A549 treated with ZK216348 at 1 μM for 4 hours (cell line): Measurements from ENCODE around the gene RHO. TPM values are rescaled to one million over a fixed set of nuclear protein-coding genes. Genes with fewer than 3 reads are reported as not detected.

Source experiments
- total RNA-seq: library from RNA; stranded (reverse); fragments of 200-300 nt; extraction: Qiagen RNA extraction; gene quantifications from 5 replicates; pipeline ENCODE4 v1.2.3, GENCODE V29; 2022; ENCODE audit warnings: low read depth

Gene RHO
- not detected in 5 replicates for total RNA-seq

DNA sequence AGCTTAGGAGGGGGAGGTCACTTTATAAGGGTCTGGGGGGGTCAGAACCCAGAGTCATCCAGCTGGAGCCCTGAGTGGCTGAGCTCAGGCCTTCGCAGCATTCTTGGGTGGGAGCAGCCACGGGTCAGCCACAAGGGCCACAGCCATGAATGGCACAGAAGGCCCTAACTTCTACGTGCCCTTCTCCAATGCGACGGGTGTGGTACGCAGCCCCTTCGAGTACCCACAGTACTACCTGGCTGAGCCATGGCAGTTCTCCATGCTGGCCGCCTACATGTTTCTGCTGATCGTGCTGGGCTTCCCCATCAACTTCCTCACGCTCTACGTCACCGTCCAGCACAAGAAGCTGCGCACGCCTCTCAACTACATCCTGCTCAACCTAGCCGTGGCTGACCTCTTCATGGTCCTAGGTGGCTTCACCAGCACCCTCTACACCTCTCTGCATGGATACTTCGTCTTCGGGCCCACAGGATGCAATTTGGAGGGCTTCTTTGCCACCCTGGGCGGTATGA is at the start of gene RHO:
Gene RHO, plus strand, starts transcription at position 51 of the 512 bp plus-strand sequence. Its CDS starts 95 bp downstream, at position 146.

DNA sequence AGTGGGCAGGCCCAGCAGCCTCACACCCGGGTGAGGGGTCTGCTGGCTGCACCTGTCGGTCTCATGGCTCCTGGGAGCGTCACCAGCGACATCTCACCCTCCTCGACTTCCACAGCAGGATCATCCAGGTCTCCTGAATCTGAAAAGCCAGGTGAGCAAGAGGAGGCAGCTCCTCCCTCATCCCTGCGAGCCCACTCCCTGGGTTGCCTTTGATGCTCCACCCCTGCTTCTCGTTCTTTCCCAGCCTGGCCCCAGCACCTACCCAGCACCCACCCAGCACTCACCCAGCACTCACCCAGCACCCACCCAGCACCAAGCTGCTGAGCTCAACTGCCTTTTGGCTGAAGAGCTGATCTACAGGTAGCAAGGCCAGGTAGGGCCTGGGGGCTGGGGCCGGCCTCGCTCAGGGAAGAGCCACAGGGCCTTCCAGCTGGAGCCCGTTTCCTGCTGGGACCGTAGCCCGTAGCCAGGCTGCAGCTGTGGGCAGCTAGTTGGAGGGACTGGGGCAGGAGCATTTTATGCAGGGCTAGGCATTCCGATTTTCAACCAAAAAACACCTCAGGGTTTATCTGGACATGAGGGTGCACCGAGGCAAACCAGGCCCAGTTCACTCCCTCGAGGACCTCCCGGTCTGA is 14.8 kb downstream of the RHO start, which contains the start of gene H1-8:
Gene H1-8, plus strand, starts transcription at position 20 of the 635 bp plus-strand sequence. Its CDS starts 44 bp downstream, at position 64.

Other genes starting within 250 kb of the RHO start
- 39.4 to 45.5 TPM (median 40.0 TPM) in 5 replicates for gene HMCES, start 249.8 kb upstream of the RHO start, total RNA-seq
- gene EFCAB12, start 100.0 kb upstream of the RHO start, total RNA-seq, result 0.33 to 1.1 TPM (median 0.64 TPM) in 5 replicates
- 18.6 to 28.3 TPM (median 22.9 TPM) in 5 replicates for gene MBD4, start 88.7 kb upstream of the RHO start, total RNA-seq
- gene IFT122, start 88.4 kb upstream of the RHO start, total RNA-seq, result 11.4 to 14.2 TPM (median 13.2 TPM) in 5 replicates
- gene H1-8, start 14.5 kb downstream of the RHO start, total RNA-seq, result not detected in 5 replicates
- 66.4 to 104 TPM (median 90.5 TPM) in 5 replicates for gene PLXND1, start 78.0 kb downstream of the RHO start, total RNA-seq